Measurements from ENCODE around the gene HMGB3.
A peak's percentile ranks its signal among the peaks of the same experiment; 100 is the strongest.
"Not testable (repeated sequence)": the region's sequence is repeated elsewhere in the genome, so short reads cannot be mapped to it uniquely, and the experiment has no call there.

Gene HMGB3

DNA sequence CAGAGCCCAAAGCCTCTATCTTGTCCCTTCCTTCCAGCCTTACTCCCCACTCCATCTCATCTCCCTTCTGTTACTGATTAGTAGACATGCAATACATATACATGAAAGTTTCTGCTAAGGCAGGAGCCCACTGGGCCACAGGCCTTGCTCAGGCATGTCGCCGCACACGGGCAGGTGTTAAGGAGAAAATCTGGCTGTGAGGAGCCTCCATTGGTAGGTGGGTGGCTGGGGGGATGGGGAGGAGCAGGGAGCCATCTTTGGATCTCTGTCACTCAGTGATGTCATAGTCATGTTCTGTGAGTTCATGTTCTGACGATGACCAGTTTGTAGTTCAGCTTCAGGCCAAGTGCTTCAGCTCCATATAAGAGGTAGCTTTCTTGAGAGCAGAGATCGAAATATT is 2.9 kb upstream of the HMGB3 start:
- DNase-seq: no peak

DNA sequence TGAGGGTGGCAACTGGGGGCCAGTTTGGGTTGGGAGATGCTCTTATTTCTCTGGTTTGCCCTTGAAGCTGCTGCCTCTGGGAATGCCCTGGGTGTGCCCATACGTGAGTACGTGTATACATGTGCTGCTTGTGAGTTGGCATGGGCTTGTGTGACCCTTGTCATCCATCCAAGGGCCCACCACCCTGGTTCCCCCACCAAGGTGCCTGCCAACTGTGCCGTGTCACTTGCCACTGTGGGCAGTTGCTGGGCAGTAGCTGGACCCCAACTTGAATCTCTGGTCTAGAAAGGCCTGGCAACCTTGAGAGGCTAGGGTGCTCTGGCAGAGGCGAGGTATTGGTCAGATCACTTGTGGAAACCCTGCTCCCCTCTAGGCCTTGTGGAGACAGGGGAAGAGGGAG is 2.4 kb upstream of the HMGB3 start:
- DNase-seq: no peak

DNA sequence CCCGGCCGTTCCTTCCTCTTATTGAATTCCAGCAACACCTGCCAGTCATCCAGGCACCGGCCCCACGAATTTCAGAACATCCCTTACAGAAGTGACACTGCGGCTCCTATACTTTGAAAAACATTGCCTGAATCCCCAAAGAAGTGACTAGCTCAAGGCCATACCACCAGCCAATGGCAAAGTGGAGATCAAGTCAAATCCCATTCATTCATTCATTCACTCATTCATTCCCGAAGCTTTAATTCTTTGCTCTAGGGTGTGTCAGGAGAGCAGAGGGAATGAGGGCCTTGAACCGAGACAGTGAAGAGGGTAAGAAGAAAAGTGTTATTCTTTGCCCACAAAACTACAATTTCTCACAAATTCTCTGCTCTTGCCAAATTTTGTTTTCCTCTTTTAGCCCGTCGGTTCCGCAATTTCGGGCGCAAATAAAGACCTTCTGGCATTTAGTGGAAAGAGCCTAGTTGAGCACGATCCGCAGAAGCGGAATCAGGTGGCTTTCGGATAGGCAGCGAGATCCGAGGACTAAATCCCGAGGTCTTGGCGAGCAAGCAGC is 824 bp upstream of the HMGB3 start:
- no peak for DNase-seq

DNA sequence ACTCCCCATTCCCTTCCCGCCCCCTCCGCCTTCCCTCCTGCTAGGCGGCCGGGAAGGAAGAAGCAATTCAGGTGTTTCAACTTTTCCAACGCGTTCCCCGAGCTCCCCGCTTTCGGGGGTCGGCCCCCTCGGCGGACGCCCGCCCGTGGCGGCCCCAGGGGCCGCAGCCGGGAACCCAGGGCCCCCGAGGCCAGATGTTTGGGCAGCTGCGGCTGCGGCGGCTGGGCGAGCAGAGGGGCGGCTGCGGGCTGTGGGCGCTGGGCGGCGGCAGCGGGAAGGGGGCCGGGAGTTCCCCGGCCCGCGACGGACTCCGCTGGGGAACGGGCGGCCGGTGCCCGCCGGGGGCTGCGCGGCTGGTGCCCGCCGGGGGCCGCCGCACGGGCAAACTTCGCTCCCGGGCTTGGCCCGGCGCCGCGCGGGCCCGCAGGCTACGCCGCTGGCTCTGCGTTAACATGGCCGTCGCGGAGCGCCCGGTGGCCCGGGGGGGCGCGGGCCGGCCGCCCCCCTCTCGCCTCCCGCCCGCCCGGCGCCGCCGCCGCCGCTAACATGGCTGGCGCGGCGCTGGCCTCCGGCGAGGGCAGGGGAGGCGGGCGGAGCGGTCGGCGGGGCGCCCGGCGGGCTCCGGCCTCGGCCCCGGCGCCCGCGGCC is 510 bp downstream of the HMGB3 start:
- DNase-seq: no peak

DNA sequence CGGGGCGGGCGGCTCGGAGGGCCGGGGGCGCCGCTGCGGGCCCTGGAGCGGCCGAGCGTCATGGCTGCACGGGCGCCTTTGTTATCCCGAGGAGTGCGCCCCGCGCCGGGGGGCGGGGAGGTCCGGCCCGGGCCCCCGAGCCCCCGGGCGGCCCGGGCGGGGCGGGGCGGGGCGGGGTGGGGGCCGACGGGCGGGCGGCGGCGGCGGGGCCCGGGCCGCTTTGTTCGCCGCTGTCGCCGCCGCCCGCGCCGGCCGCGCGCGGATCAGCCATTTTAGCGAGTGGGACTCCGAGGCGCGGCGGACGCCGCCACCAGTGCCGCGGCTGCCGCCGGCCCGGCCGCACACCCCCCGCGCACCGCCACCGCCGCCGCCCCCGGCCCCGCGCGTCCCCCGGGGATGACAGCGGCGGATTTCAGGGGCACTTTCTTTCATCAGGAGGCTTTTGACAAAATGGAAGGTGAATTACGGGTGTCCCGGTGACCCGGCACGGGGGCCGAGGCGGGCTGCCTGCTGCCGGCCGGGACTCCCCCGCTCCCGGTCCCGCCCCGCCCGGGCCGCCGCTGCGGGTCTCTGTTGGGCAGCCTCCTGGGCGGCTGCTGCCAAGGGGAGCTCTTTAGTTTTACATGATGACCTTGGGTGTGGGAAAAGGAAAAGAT is 1.2 kb downstream of the HMGB3 start:
- DNase-seq: peak; percentile 7

DNA sequence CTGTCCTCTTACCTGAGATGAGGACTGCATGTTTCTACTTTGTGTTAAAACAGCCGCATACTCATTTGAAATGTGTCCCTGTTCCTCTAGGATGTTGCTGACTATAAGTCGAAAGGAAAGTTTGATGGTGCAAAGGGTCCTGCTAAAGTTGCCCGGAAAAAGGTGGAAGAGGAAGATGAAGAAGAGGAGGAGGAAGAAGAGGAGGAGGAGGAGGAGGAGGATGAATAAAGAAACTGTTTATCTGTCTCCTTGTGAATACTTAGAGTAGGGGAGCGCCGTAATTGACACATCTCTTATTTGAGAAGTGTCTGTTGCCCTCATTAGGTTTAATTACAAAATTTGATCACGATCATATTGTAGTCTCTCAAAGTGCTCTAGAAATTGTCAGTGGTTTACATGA is 4.6 kb downstream of the HMGB3 start:
- not testable (repeated sequence) for DNase-seq

DNA sequence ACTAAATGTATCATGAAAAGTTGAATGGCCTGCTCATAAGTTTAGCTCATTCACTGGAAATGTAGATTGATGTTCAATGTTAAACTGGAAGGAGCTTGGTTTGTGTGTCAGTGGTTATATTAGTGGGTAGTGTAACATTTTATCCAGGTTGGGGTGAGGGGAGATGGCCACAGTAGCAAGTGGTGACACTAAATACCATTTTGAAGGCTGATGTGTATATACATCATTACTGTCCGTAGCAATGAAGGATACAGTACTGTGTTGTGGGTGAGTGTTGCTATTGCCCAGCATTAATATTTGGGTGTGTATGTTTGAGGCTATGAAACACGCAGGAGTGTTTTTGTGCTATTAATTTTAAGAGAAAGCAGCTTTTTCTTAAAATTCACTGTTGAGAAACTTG is 6.3 kb downstream of the HMGB3 start:
- no peak for DNase-seq

DNA sequence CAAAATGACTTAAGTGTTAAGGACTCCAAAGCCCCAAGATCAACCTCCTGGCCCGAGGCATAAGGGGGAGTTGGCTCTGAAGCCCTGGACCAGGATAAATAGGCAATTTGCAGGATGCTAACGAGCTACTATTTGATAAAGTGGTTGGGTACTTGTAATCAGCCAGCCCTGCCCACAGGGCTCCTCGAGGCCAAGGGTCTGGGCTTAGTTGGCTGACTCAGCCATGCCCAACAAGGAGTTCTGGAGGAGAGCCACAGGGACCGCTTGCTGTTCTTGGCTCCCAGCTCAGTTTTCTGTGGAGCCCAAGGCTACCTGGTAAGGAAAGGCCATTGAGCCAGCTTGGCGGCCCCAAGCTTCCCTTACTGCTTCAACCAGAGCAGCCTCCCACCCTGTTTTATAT is 7.8 kb downstream of the HMGB3 start:
- no peak for DNase-seq

DNA sequence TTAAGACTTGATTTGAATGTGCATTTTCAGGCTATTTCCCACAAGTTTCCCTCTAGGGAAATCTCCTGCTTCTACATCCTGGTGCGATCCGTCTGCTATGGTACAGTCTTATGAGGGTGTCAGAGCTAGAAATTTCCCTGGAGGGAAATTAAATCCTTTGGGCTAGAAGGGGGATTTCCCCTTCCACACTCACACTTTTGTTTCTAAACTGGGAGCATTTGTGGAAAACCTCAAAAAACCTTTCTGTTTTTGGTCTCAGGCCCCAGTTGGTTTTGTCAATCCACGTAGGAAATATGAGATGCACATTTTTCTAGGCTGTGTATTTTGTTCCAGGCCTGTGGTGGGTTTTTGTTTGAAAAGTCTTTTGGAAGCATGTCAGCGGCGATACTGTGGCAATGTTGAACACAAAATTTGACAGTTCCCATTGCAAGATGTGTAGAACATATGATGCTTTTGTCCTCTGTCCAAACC is 17.8 kb downstream of the HMGB3 start:
- no peak for DNase-seq

DNA sequence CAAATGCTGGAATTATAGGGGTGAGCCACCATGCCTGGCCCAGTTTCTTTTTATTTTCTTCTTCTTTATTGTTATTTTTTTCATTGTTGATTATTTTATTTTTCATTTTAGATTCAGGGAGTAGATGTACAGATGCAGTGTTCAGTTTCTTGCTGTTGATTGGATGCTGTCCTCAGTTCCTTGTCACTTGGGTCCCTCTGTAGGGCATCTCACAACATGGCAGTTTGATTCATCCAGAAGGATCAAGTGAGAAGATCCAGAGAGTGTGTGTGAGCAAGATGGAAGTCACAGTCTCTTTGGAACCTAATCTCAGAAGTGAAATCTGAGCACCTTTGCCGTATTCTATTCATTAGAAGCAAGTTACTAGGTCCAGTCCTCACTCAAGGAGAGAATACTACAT is 20.9 kb downstream of the HMGB3 start:
- no peak for DNase-seq

DNA sequence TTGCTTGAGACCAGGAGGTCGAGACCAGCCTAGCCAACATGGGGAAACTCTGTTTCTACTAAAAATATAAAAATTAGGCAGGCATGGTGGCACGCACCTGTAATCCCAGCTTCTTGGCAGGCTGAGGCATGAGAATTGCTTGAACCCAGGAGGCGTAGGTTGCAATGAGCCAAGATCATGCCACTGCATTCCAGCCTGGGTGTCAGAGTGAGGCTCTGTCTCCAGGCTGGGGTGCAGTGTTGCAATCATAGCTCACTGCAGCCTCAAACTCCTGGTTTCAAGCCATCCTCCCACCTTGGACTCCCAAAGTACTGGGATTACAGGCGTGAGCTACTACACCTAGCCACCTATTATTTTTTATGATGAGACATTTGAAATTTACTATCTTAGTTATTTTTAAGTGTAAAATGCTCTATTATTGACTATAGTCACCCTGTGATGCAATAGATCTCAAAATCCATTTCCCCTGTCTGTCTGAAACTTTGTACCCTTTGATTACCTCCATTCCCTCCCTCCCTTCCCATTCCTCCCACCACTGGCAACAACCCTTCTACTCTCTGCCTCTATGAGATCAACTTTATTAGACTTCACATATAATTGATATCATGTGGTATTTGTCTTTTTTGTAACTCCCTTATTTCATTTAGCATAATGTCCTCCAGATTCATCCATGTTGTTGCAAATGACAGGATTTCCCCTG is 23.4 kb downstream of the HMGB3 start:
- no peak for DNase-seq

DNA sequence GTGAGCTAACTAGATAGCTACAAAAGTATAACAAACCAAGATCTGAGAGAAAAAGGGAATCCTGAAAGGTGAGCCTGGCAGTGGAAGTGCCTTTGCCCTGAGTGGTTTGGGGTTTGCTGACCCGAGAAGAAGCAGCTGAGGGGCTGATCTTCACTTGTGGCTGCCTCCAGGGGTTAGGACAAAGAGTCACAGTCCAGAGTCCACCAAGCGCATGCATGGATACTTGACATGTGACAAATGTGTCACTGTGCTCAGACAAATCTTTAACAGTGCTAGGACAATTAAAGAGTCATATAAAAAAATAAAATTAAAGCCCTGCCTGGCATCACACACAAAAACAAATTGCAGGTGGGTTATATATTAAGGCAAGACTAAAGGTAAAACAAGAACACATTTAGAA is 26.4 kb downstream of the HMGB3 start:
- no peak for DNase-seq

DNA sequence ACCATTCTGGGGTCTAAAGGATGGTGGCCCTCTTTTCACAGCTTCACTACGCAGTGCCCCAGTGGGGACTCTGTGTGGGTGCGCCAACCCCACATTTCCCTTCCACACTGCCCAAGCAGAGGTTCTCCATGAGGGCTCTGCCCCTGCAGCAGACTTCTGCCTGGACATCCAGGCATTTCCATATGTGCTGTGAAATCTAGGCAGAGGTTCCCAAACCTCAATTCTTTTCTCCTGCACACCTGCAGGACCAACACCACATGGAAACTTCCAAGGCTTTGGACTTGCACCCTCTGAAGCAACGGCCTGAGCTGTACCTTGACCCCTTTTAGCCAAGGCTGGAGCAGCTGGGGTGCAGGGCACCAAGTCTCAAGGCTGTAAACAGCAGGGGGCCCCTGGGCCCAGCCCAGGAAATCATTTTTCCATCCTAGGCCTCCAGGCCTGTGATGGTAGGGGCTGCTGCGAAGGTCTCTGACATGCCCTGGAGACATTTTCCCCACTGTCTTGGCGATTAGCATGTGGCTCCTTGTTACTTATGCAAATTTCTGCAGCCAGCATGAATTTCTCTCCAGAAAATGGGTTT is 30.1 kb downstream of the HMGB3 start:
- no peak for DNase-seq

DNA sequence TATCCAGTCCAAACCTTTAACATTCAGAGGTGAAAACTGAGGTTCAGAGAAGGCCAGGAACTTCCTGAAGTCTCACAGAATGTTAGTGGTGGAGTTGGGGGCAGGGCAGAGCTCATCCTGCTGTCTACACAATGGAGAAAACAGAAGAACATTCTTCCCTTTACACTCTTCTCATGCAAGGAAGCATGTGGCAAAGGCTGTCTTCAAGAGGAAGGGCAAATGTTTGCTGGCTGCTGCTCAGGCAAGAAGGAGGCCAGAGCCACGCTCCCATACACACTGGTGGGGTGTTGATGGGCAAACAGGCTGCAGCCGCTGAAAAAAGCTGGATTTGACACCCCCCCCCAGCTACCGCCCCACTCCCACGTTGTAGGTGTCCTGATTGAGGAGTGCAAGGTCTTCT is 32.5 kb downstream of the HMGB3 start:
- DNase-seq: no peak

DNA sequence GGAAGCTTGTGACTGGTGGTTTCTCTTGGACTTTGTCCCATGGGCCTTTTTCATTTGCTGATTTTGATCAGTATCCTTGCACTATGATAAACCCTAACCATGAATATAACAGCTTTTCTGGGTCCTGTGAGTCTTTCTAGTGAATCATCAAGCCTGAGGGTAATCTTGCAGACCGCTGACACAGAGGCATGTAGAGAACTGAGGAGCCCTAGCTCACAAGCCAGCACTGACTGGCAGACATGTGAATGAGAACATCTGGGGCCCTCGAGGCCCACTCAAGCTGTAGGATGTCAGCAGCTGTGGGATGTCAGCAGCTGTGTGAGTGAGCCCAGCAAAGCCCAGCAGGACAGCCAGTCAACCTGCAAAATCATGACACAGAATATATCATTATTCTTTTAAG is 36.7 kb downstream of the HMGB3 start:
- DNase-seq: no peak

DNA sequence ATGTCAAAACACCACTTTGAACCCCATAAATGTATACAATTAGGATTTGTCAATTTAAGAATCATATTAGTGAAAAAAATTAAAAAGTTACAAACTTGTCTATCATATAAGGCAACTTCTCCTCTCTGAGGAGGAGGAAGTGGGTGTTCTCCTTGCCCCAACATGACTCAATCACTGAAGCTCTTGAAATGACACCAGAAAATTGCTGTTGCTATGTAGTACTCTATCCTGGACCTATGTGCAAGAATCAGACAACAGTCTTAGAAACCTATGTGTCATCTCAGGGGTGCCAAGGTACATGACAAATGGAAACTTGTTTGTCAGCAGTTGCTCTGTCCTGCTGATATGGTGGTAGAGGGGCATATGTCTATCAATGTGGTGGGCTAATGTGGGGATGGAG is 47.7 kb downstream of the HMGB3 start:
- no peak for DNase-seq

DNA sequence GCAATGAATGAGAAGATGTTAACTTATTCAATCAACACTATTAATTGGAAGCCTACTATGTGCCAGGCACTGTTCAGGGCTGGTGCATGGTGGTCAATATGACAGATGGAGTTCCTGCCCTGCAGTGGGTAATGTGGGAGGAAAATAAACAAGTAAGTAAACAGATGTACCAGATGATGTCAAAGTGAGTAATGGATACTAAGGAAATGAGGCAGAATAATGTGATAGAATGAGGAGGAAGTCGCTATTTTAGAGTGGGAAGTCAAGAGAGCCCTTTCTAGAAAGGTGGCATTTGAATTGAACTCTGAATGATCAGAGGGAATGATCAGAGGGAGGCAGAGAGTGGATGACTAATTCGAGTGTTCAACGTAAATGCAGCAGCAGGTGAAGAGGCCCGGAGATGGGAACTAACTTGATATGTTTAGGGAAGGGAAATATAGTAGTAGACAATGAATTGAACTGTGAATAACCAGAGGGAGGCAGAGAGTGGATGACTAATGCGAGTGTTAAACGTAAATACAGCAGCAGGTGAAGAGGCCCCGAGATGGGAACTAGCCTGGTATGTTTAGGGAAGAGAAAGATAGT is 48.3 kb downstream of the HMGB3 start:
- DNase-seq: no peak

DNA sequence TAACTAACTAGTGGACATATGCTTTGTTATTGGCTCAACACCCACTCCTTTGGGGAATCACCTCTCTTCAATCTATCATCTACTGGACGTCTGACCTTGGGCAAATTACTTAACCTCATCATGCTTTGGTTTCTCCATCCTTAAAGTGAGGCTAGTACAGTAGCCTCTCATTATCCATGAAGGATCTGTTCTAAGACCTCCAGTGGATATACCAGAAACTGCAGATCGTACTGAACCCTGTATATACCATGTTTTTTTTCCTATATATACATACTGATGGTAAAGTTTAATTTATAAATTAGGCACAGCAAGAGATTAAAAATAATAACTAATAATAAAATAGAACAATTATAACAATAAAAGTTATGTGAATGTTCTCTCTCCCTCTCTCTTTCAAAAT is 56.2 kb downstream of the HMGB3 start:
- DNase-seq: no peak
